Dedifferentiated amniotic fluid mesenchymal stem cell (primary cell): ENCODE results near the gene CEND1.

ENCODE experiments used
- DNase-seq: peaks from one replicate; pipeline ENCODE4 v3.0.0-alpha.2; 2016; ENCODE audit errors: extremely low spot score

Gene CEND1

GRCh38 chr11:789943-790342, at the start of gene CEND1:
CEND1 (minus strand) TSS chr11:790090; CDS start chr11:788576, 1,514 bp downstream.
- no peak for DNase-seq

- no peak for DNase-seq
These were observed 49.4 kb upstream of the CEND1 start for GRCh38 chr11:839280-839623.

GRCh38 chr11:838441-839279, 48.8 kb upstream of the CEND1 start:
- DNase-seq: no peak

- no peak for DNase-seq
These were observed 48.1 kb upstream of the CEND1 start for GRCh38 chr11:837990-838307.

GRCh38 chr11:837189-837989, 47.5 kb upstream of the CEND1 start:
- DNase-seq: no peak

GRCh38 chr11:836700-837099, 46.8 kb upstream of the CEND1 start:
- DNase-seq: no peak

GRCh38 chr11:836274-836673, 46.4 kb upstream of the CEND1 start:
- no peak for DNase-seq

- DNase-seq: peak; percentile 82
These were observed 44.8 kb upstream of the CEND1 start for GRCh38 chr11:834371-835316.

GRCh38 chr11:833849-834311, 44.0 kb upstream of the CEND1 start:
- no peak for DNase-seq

GRCh38 chr11:833114-833791, 43.4 kb upstream of the CEND1 start:
- no peak for DNase-seq

GRCh38 chr11:832529-833113, 42.7 kb upstream of the CEND1 start, which contains the start of gene CD151:
CD151 (plus strand) TSS chr11:832952; CDS start chr11:836070, 3,118 bp downstream.
- DNase-seq: no peak

- DNase-seq: no peak
These were observed 42.2 kb upstream of the CEND1 start for GRCh38 chr11:831961-832528.

GRCh38 chr11:831118-831864, 41.4 kb upstream of the CEND1 start:
- no peak for DNase-seq

GRCh38 chr11:830295-831117, 40.6 kb upstream of the CEND1 start:
- no peak for DNase-seq

- DNase-seq: no peak
These were observed 40.0 kb upstream of the CEND1 start for GRCh38 chr11:829847-830294.

- no peak for DNase-seq
These were observed 39.4 kb upstream of the CEND1 start for GRCh38 chr11:829176-829846.

GRCh38 chr11:828506-829175, 38.8 kb upstream of the CEND1 start:
- DNase-seq: no peak

- DNase-seq: no peak
These were observed 38.0 kb upstream of the CEND1 start, which contains the start of gene CRACR2B for GRCh38 chr11:827897-828192. CRACR2B (plus strand) TSS chr11:827919; CDS start chr11:828608, 689 bp downstream.
